GM13976 (cell line): Measurements from ENCODE around the gene KCTD12.

Source experiments
- DNase-seq: peaks from one replicate; pipeline ENCODE4 v3.0.0; 2012; ENCODE audit warnings: low spot score
- in situ Hi-C: fragments of 300-500 bp; cut with MboI; formaldehyde crosslinking; loops from one replicate; pipeline ENCODE4 v1.12.0; 2022; ENCODE audit warnings: low sequenced_read_pairs, mixed read lengths, inconsistent platforms; ENCODE audit not compliant: unreplicated experiment
- TF ChIP-seq, protein P1 (sequence below): IDR thresholded peaks from 2 replicates; pipeline ENCODE4 v1.5.1; 2012; ENCODE audit warnings: borderline replicate concordance, mild to moderate bottlenecking; ENCODE audit not compliant: insufficient read depth; ENCODE audit errors: extremely low read depth, missing control alignments, control extremely low read depth

Gene KCTD12

DNA sequence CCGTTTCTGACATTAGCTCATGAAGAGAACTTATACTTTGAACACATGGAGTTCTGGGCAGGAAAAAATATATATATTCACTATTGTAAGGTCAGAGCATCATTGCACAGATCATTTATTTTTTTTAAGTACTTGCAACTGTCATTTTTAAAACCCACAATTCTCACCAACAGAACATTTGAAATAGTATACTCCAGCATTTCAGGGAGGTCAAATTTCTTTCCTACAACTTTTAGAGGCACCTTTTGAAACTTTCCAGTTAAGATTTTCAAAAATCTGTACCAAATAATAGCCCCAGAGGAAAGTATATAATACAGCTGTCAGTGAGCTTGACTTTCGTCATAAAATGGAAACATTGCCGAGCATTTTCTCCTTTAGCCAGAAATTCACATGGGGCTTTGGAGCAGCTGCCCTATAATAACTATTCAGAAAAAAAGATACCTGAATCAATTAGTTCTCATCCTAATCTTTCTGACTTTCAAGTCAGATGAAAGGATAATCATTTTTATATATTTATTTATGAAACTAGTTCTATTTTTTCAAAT, 10.9 kb downstream of the KCTD12 start:
- DNase-seq, result no peak
- TF ChIP-seq, protein P1, sequence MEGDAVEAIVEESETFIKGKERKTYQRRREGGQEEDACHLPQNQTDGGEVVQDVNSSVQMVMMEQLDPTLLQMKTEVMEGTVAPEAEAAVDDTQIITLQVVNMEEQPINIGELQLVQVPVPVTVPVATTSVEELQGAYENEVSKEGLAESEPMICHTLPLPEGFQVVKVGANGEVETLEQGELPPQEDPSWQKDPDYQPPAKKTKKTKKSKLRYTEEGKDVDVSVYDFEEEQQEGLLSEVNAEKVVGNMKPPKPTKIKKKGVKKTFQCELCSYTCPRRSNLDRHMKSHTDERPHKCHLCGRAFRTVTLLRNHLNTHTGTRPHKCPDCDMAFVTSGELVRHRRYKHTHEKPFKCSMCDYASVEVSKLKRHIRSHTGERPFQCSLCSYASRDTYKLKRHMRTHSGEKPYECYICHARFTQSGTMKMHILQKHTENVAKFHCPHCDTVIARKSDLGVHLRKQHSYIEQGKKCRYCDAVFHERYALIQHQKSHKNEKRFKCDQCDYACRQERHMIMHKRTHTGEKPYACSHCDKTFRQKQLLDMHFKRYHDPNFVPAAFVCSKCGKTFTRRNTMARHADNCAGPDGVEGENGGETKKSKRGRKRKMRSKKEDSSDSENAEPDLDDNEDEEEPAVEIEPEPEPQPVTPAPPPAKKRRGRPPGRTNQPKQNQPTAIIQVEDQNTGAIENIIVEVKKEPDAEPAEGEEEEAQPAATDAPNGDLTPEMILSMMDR, result no peak
- in situ Hi-C loops, result no loop called here

DNA sequence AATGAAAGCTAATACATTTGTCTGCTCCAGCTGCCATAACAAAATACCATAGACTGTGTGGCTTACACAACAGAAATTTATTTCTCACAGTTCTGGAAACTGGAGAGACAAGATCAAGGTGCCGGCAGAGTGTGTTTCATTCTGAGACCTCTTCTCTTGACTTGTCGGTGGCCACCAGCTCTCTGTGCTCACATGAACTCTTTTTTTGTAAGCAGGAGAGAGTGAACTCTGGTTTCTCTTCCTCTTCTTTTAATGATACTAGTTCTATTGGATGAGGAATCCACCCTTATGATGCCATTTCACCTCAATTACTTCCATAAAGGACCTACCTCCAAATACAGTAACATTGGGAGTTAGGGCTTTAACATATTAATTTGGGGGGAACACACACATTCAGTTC, 11.7 kb downstream of the KCTD12 start:
- TF ChIP-seq, protein P1, result no peak
- in situ Hi-C loops, result no loop called here
- peak; percentile 31 for DNase-seq

DNA sequence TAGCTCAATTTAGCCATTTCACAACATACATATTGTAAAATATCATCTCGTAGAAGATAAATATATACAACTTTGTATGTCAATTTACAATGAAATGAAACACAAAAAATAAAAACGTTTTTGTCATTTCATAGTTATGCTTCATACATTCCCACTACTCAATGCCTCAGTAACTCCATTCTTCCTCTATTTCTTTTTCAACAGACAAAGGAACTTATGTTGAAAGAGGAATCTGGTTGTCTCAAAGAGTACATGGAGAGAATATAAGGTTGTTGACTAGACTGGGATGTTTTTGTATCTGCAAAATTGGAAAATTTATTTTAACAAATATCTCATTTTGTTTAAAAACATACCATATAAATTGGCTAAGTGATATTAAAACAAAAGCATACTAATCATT, 12.8 kb downstream of the KCTD12 start:
- in situ Hi-C loops, result no loop called here
- DNase-seq, result no peak
- TF ChIP-seq, protein P1, result no peak

DNA sequence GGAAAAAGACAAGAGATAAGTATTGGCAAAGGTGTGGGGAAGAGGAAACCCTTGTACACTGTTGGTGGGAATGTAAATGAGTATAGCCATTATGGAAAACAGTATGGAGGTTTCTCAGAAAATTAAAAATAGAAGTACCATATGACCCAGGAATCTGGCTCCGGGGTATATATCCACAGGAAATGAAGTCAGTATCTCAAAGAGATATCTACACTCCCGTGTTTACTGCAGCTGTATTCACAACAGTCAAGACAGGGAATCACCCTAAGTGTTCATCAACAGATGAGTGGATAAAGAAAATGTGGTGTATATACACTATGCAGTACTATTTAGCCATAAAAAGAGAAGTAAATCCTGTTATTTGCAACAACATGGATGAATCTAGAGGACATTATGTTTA, 13.5 kb downstream of the KCTD12 start:
- TF ChIP-seq, protein P1, result no peak
- DNase-seq, result no peak
- in situ Hi-C loops, result no loop called here

DNA sequence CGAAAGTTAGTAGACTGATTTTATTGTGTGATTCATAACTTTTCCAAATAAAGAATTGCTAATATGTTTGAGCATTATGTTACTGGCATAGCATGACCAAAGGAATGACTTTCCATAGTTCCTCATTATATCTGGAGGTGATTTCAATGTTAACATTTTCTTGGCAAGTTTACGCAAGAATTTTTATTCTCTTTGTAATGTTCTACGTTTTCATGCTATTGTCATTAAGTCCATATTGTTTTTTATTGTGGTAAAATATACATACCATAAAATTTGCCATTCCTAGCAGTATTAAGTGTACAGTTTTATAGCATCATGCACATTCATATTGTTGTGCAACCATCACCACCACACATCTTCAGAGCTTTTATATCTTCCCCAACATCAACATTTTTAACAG, 14.8 kb downstream of the KCTD12 start:
- in situ Hi-C loops, result no loop called here

DNA sequence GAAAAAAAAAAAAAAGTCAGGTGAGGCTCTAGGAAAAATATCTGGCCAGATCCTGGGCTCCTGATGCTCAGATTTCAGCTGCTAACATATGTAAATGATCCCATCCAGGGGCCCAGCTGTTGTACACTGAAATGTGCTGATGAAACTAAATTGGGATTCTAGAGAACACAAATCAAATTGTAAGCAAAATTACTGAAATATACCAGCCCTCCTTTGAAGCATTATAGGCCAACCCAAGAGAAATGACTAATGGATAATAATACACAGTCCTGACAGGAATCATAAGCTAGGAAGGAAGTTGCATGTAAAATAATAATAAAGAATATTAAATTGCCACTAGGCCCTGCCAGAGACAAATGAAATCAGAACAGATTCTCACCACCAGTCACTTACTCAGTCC, 17.8 kb downstream of the KCTD12 start:
- in situ Hi-C loops, result no loop called here
- TF ChIP-seq, protein P1, result no peak
- no peak for DNase-seq

More for the DNA sequence above, 14.8 kb downstream of the KCTD12 start:
- no peak for DNase-seq
- TF ChIP-seq, protein P1, result no peak

DNA sequence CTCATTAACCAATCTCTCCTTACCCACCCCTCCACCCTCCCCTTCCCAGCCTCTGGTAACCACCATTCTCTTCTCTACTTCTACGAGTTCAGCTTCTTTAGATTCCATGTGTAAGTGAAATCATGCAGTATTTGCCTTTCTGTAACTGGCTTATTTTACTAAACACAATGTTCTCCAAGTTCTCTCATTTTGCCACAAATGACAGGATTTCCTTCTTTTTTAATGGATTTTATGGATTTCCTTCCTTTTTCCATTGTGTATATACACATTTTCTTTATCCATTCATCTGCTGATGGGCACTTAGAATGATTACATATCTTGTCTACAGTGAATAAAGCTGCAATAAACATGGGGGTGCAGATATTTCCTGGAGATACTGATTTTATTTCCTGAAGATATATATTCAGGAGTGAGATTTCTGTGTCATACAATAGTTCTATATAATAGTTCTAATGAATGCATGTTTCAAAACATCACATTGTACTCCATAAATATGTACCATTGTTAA, 20.2 kb downstream of the KCTD12 start:
- TF ChIP-seq, protein P1, result no peak
- in situ Hi-C loops, result no loop called here
- no peak for DNase-seq
